ENCODE results near the gene VIT. TPM values are rescaled to one million over a fixed set of nuclear protein-coding genes. Genes with fewer than 3 reads are reported as not detected.

The VIT gene
- total and polyA plus RNA-seq, 2 donors (not counting 1 experiment from before 2014, with no cell fraction given) = 0.17 to 0.62 TPM

DNA sequence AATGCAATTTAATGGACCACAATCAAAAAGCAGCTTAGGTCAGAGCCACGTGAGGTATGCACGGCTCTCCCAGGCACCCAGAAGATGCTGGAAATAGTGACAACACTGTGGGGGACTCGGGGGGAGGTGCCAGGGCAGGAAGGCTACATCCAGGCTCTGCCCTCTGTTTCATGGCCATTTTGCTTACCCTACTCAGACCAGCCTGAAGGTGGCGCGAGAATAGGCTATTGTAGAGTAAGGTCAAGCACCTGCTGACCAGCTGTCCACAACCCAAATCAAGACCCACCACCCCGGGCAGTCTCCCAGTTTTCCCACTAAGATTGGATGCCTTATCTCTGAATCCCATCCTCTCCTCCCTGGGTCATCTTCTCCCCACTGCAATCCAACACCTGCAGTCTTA lies 115.7 kb downstream of the VIT start:
- no peaks in the 10 kb centered on the region for H3K4me1 ChIP-seq (ENCODE audit: control insufficient read depth, extremely low read depth, insufficient read depth, low read length)
- DNase-seq (ENCODE audit: low read depth in 2 of 2) = no peak
- H2AFZ ChIP-seq (ENCODE audit: low read length) = no peak overlapping the region
- no peaks in the 10 kb centered on the region for H3K9me3 ChIP-seq (ENCODE audit: control insufficient read depth, insufficient read depth, low read depth, low read length)
- TF ChIP-seq, protein P1, sequence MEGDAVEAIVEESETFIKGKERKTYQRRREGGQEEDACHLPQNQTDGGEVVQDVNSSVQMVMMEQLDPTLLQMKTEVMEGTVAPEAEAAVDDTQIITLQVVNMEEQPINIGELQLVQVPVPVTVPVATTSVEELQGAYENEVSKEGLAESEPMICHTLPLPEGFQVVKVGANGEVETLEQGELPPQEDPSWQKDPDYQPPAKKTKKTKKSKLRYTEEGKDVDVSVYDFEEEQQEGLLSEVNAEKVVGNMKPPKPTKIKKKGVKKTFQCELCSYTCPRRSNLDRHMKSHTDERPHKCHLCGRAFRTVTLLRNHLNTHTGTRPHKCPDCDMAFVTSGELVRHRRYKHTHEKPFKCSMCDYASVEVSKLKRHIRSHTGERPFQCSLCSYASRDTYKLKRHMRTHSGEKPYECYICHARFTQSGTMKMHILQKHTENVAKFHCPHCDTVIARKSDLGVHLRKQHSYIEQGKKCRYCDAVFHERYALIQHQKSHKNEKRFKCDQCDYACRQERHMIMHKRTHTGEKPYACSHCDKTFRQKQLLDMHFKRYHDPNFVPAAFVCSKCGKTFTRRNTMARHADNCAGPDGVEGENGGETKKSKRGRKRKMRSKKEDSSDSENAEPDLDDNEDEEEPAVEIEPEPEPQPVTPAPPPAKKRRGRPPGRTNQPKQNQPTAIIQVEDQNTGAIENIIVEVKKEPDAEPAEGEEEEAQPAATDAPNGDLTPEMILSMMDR (conservative IDR thresholded peaks at IDR 0.05 in 1 of 2, IDR thresholded peaks at IDR 0.05 in 1 of 2; ENCODE audit: low read depth in 1 of 2, low read length in 2 of 2) = peak in 1 of 2 donors; percentile 26
- no peak for TF ChIP-seq EZH2 (IDR thresholded peaks at IDR 0.05; ENCODE audit: low read length, missing control alignments)
- no peak overlapping the region for H3K4me2 ChIP-seq (ENCODE audit: extremely low read depth, insufficient read depth, low read length)
- H3K36me3 ChIP-seq (ENCODE audit: control insufficient read depth, insufficient read depth, low read length) = no peaks in the 10 kb centered on the region
- H3K4me3 ChIP-seq (replicated peaks in 1 of 4; ENCODE audit: control extremely low read depth in 1 of 4, insufficient read depth in 1 of 4, low read depth in 3 of 4, low read length in 4 of 4) = no peak overlapping the region
- H3K79me2 ChIP-seq (ENCODE audit: control insufficient read depth, insufficient read depth, low read length) = no peaks in the 10 kb centered on the region
- no peak overlapping the region for H3K27ac ChIP-seq (ENCODE audit: insufficient read depth, low read length)
- H3K27me3 ChIP-seq (ENCODE audit: control insufficient read depth, insufficient read depth, low read length) = no peaks in the 10 kb centered on the region
- no peaks in the 10 kb centered on the region for H4K20me1 ChIP-seq (ENCODE audit: control insufficient read depth, extremely low read depth, insufficient read depth, low read length)
- no peak overlapping the region for H3K9ac ChIP-seq (ENCODE audit: insufficient read depth, low read length)

DNA sequence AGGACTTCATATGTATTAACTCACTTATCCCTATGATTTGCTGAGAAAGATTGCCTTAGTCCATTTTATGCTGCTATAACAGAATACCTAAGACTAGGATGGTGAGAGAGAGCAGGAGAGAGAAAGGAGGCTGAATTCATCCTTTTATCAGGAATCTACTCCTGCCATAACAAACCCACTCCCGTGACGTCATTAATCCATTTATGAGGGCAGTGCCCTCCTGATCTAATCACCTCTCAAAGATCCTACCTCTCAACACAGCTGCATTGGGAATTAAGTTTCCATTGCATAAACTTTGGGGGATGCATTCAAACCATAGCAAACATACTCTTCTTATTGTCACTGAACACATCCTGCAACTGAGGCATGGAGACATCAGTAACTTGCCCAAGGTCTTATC lies 122.0 kb downstream of the VIT start:
- Histone ChIP-seq H3K9me3 (ENCODE audit: control insufficient read depth, insufficient read depth, low read depth, low read length) (no peaks in the 10 kb centered on the region), H3K36me3 (ENCODE audit: control insufficient read depth, insufficient read depth, low read length) (no peaks in the 10 kb centered on the region), H3K4me2 (ENCODE audit: extremely low read depth, insufficient read depth, low read length) (no peak overlapping the region), H3K27me3 (ENCODE audit: control insufficient read depth, insufficient read depth, low read length) (peaks cover 2% of the 10 kb centered on the region), H3K4me3 (replicated peaks in 1 of 4; ENCODE audit: control extremely low read depth in 1 of 4, insufficient read depth in 1 of 4, low read depth in 3 of 4, low read length in 4 of 4) (no peak overlapping the region), H3K79me2 (ENCODE audit: control insufficient read depth, insufficient read depth, low read length) (no peaks in the 10 kb centered on the region), H2AFZ (ENCODE audit: low read length) (no peak overlapping the region), H3K9ac (ENCODE audit: insufficient read depth, low read length) (no peak overlapping the region), H4K20me1 (ENCODE audit: control insufficient read depth, extremely low read depth, insufficient read depth, low read length) (no peaks in the 10 kb centered on the region), H3K27ac (ENCODE audit: insufficient read depth, low read length) (no peak overlapping the region), H3K4me1 (ENCODE audit: control insufficient read depth, extremely low read depth, insufficient read depth, low read length) (no peaks in the 10 kb centered on the region)
- TF ChIP-seq, protein P1 (conservative IDR thresholded peaks at IDR 0.05 in 1 of 2, IDR thresholded peaks at IDR 0.05 in 1 of 2; ENCODE audit: low read depth in 1 of 2, low read length in 2 of 2) = no peak
- TF ChIP-seq EZH2 (IDR thresholded peaks at IDR 0.05; ENCODE audit: low read length, missing control alignments) = no peak
- DNase-seq (ENCODE audit: low read depth in 2 of 2) = no peak

DNA sequence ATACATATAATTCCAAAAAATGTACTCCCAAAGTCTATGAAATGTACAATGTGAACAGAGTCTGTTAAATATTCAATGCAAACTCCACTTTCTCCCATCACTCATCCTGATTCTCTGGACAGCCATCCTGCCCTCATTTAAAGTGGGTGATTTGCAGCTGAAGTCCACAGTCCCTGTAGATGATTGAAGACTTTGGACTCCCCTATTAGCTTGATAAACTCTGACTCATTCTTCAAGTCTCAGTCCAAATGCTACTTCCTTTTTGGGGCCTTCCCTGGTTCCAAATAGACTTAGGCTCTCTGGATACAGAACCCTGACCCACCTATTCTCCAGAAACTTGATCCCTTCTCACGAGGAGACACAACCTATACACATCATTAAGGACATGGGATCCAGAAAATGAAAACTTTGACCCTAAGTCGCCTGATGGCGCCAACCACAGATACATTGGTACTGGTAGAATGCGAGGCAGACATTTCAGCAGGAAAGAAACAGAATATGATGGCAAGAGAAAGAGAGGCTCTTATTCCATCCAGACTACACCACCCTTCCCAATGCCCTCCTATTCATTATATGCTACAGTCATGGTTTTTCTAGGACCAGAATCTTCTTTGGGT lies 122.7 kb downstream of the VIT start:
- DNase-seq (ENCODE audit: low read depth in 2 of 2) = no peak
- TF ChIP-seq, protein P1 (conservative IDR thresholded peaks at IDR 0.05 in 1 of 2, IDR thresholded peaks at IDR 0.05 in 1 of 2; ENCODE audit: low read depth in 1 of 2, low read length in 2 of 2) = no peak
- TF ChIP-seq EZH2 (IDR thresholded peaks at IDR 0.05; ENCODE audit: low read length, missing control alignments) = no peak
- H3K4me2 ChIP-seq (ENCODE audit: extremely low read depth, insufficient read depth, low read length) = no peak overlapping the region
- H3K27me3 ChIP-seq (ENCODE audit: control insufficient read depth, insufficient read depth, low read length) = peaks cover 2% of the 10 kb centered on the region
- no peak overlapping the region for H3K27ac ChIP-seq (ENCODE audit: insufficient read depth, low read length)
- no peaks in the 10 kb centered on the region for H3K36me3 ChIP-seq (ENCODE audit: control insufficient read depth, insufficient read depth, low read length)
- H3K9ac ChIP-seq (ENCODE audit: insufficient read depth, low read length) = no peak overlapping the region
- no peaks in the 10 kb centered on the region for H4K20me1 ChIP-seq (ENCODE audit: control insufficient read depth, extremely low read depth, insufficient read depth, low read length)
- H3K9me3 ChIP-seq (ENCODE audit: control insufficient read depth, insufficient read depth, low read depth, low read length) = no peaks in the 10 kb centered on the region
- H2AFZ ChIP-seq (ENCODE audit: low read length) = no peak overlapping the region
- H3K4me1 ChIP-seq (ENCODE audit: control insufficient read depth, extremely low read depth, insufficient read depth, low read length) = no peaks in the 10 kb centered on the region
- H3K4me3 ChIP-seq (replicated peaks in 1 of 4; ENCODE audit: control extremely low read depth in 1 of 4, insufficient read depth in 1 of 4, low read depth in 3 of 4, low read length in 4 of 4) = no peak overlapping the region
- no peaks in the 10 kb centered on the region for H3K79me2 ChIP-seq (ENCODE audit: control insufficient read depth, insufficient read depth, low read length)
